WTC11 (cell line): ENCODE measurements around the gene PRKCZ. TPM values are rescaled to one million over a fixed set of nuclear protein-coding genes. Genes with fewer than 3 reads are reported as not detected.
A peak's percentile ranks its signal among the peaks of the same experiment; 100 is the strongest.

Experiments
- ATAC-seq: fragments of 200-7000 bp; cut with Tn5 transposase; 2 replicates; pipeline ENCODE4 v1.10.0; 2021; ENCODE audit warnings: mild to moderate bottlenecking, moderate library complexity
- CTCF ChIA-PET: fragments of 300-600 bp; sonication (Branson Sonifier 250); formaldehyde crosslinking; loops from one replicate; lab custom pipeline; 2021; ENCODE audit warnings: antibody characterized with exemption; lab: Charles Lee
- POLR2A ChIA-PET: fragments of 350-600 bp; sonication (Branson Sonifier 250); formaldehyde crosslinking; loops from one replicate; lab custom pipeline; 2021; ENCODE audit warnings: antibody characterized with exemption; lab: Charles Lee
- DNase-seq: peaks from one replicate; pipeline ENCODE4 v3.0.0; 2021; ENCODE audit warnings: low spot score
- H3K27ac Mint-ChIP-seq: 2 replicates; pipeline ENCODE4 v1.8.0; 2021; ENCODE audit warnings: mixed read lengths
- H3K27me3 Mint-ChIP-seq: 2 replicates; pipeline ENCODE4 v1.8.0; 2021; ENCODE audit warnings: low read depth, mild to moderate bottlenecking, moderate library complexity, mixed read lengths
- H3K36me3 Mint-ChIP-seq: 2 replicates; pipeline ENCODE4 v1.8.0; 2021; ENCODE audit warnings: mixed read lengths
- H3K4me1 Mint-ChIP-seq: 2 replicates; pipeline ENCODE4 v1.8.0; 2022; ENCODE audit warnings: mixed read lengths
- H3K4me3 Mint-ChIP-seq: 2 replicates; pipeline ENCODE4 v1.8.0; 2021; ENCODE audit warnings: mild to moderate bottlenecking, moderate library complexity, mixed read lengths
- H3K9me3 Mint-ChIP-seq: 2 replicates; pipeline ENCODE4 v1.8.0; 2021; ENCODE audit warnings: mixed read lengths
- ARID4B ChIP-seq: sonication (generic); formaldehyde crosslinking; IDR thresholded peaks from 2 replicates; pipeline ENCODE4 v1.8.0; 2023; ENCODE audit warnings: missing genetic modification reagents, mild to moderate bottlenecking, borderline replicate concordance
- CREM ChIP-seq: sonication (generic); formaldehyde crosslinking; IDR thresholded peaks from 2 replicates; pipeline ENCODE4 v1.8.1; 2022; ENCODE audit warnings: mild to moderate bottlenecking, missing genetic modification reagents, moderate library complexity
- E2F5 ChIP-seq: sonication (generic); formaldehyde crosslinking; IDR thresholded peaks from 2 replicates; pipeline ENCODE4 v1.8.1; 2022; ENCODE audit warnings: mild to moderate bottlenecking, moderate library complexity, missing genetic modification reagents
- ETV6 ChIP-seq: sonication (generic); formaldehyde crosslinking; IDR thresholded peaks from 2 replicates; pipeline ENCODE4 v1.8.1; 2022; ENCODE audit warnings: mild to moderate bottlenecking, missing genetic modification reagents
- FOXP1 ChIP-seq: sonication (generic); formaldehyde crosslinking; IDR thresholded peaks from 2 replicates; pipeline ENCODE4 v1.8.0; 2022; ENCODE audit warnings: missing genetic modification reagents, mild to moderate bottlenecking, moderate library complexity, borderline replicate concordance
- FOXP4 ChIP-seq: sonication (generic); formaldehyde crosslinking; IDR thresholded peaks from 2 replicates; pipeline ENCODE4 v1.8.0; 2022; ENCODE audit warnings: mild to moderate bottlenecking, missing genetic modification reagents
- HMGA2 ChIP-seq: fragments of 250-450 bp; sonication (Bioruptor Pico); IDR thresholded peaks from 2 replicates; pipeline ENCODE4 v1.4.0; 2021; ENCODE audit warnings: mild to moderate bottlenecking, moderate library complexity
- HMGXB4 ChIP-seq: sonication (generic); formaldehyde crosslinking; IDR thresholded peaks from 2 replicates; pipeline ENCODE4 v1.8.1; 2023; ENCODE audit warnings: mild to moderate bottlenecking, moderate library complexity, missing genetic modification reagents
- KAT7 ChIP-seq: sonication (generic); formaldehyde crosslinking; IDR thresholded peaks from 2 replicates; pipeline ENCODE4 v1.8.1; 2023; ENCODE audit warnings: missing genetic modification reagents, mild to moderate bottlenecking, borderline replicate concordance
- TEAD4 ChIP-seq: sonication (generic); formaldehyde crosslinking; IDR thresholded peaks from 2 replicates; pipeline ENCODE4 v1.8.0; 2022; ENCODE audit warnings: mild to moderate bottlenecking, missing genetic modification reagents
- ZBTB43 ChIP-seq: sonication (generic); formaldehyde crosslinking; IDR thresholded peaks from 2 replicates; pipeline ENCODE4 v1.8.1; 2023; ENCODE audit warnings: mild to moderate bottlenecking, missing genetic modification reagents
- ZNF423 ChIP-seq: fragments of 250-450 bp; sonication (Bioruptor Pico); IDR thresholded peaks from 2 replicates; pipeline ENCODE4 v2.1.2; 2022; ENCODE audit warnings: mild to moderate bottlenecking, moderate library complexity
- total RNA-seq: library from RNA; stranded (reverse); gene quantifications from 3 replicates; pipeline ENCODE4 v1.2.3, GENCODE V29; 2021

Gene PRKCZ
- total RNA-seq, 1 experiment from 2014 or later = 52.5 TPM

- H3K36me3 Mint-ChIP-seq = no peaks in the 10 kb centered on the region
- no peak for ATAC-seq
- peaks cover 22% of the 10 kb centered on the region for H3K4me1 Mint-ChIP-seq
- CTCF ChIA-PET = interaction anchor here (1.4 to 2.0 kb wide), 2 partner anchors 21 to 89 kb away, joined by 3 to 7 read pairs; no protein-coding TSS in a partner anchor
- H3K4me3 Mint-ChIP-seq = peak overlapping the region; percentile 66
- no peaks in the 10 kb centered on the region for H3K27me3 Mint-ChIP-seq
- no peaks in the 10 kb centered on the region for H3K9me3 Mint-ChIP-seq
- TF ChIP-seq ARID4B (CRISPR knock-in tag) = 0 out of 2 replicates have a peak, but pooled peaks have one; percentile 61
- TF ChIP-seq ZNF423 = peak; percentile 64; the same call in 1 of the 2 replicates
- no peak for TF ChIP-seq TEAD4 (CRISPR knock-in tag)
- TF ChIP-seq FOXP4 (CRISPR knock-in tag) = 0 out of 2 replicates have a peak, but pooled peaks have one; percentile 28
- TF ChIP-seq HMGA2 (CRISPR knock-in tag) = no peak
- peak; percentile 17; the same call in 1 of the 2 replicates for TF ChIP-seq FOXP1
- 0 out of 2 replicates have a peak, but pooled peaks have one; percentile 14 for TF ChIP-seq ETV6 (CRISPR knock-in tag)
- peak; percentile 54; the same call in 1 of the 2 replicates for TF ChIP-seq ZBTB43
- H3K27ac Mint-ChIP-seq = no peak overlapping the region
- POLR2A ChIA-PET = interaction anchor here (0.6 to 1.4 kb wide), 2 partner anchors 9 to 21 kb away, joined by 3 to 4 read pairs; no protein-coding TSS in a partner anchor
- DNase-seq = peak; percentile 53
Observed at GRCh38 chr1:2226525-2227345, 176.5 kb downstream of the PRKCZ start.

- Mint-ChIP-seq H3K27ac (no peak overlapping the region), H3K27me3 (no peaks in the 10 kb centered on the region), H3K4me3 (peak overlapping the region; percentile 37; the same call in 1 of the 2 replicates), H3K9me3 (no peaks in the 10 kb centered on the region), H3K4me1 (peaks cover 30% of the 10 kb centered on the region), H3K36me3 (no peaks in the 10 kb centered on the region)
- DNase-seq = peak; percentile 95
- POLR2A ChIA-PET = interaction anchor here (0.5 to 1.4 kb wide), 6 partner anchors 17 to 164 kb away, joined by 3 to 4 read pairs (median 4); partner anchors contain the start of gene MORN1
- CTCF ChIA-PET = interaction anchor here (0.6 to 5.1 kb wide), 5 partner anchors 33 to 154 kb away, joined by 3 to 28 read pairs (median 5); partner anchors contain the start of gene FAAP20
- peak; percentile 95 for ATAC-seq
- TF ChIP-seq KAT7 (CRISPR knock-in tag) = peak; percentile 80; the same call in 1 of the 2 replicates
- TF ChIP-seq HMGXB4 (CRISPR knock-in tag) = 0 out of 2 replicates have a peak, but pooled peaks have one; percentile 0
- peak; percentile 47; the same call in 1 of the 2 replicates for TF ChIP-seq CREM (CRISPR knock-in tag)
- TF ChIP-seq E2F5 = peak; percentile 30; the same call in 1 of the 2 replicates
- no peak for TF ChIP-seq FOXP4 (CRISPR knock-in tag)
Observed at GRCh38 chr1:2227346-2228156, 177.3 kb downstream of the PRKCZ start.
